ENCODE data around the gene PBX1. TPM values are rescaled to one million over a fixed set of nuclear protein-coding genes. Genes with fewer than 3 reads are reported as not detected.

The PBX1 gene
- total RNA-seq, 2 experiments from 2014 or later = not detected

- Mint-ChIP-seq H3K36me3 (ENCODE audit: low read depth) (no peaks in the 10 kb centered on the region), H3K27ac (no peak overlapping the region), H3K4me3 (no peak overlapping the region), H3K27me3 (no peaks in the 10 kb centered on the region), H3K9me3 (peaks cover 2% of the 10 kb centered on the region), H3K4me1 (ENCODE audit: low read depth) (no peaks in the 10 kb centered on the region)
- no peak for DNase-seq
- TF ChIP-seq, protein P1, sequence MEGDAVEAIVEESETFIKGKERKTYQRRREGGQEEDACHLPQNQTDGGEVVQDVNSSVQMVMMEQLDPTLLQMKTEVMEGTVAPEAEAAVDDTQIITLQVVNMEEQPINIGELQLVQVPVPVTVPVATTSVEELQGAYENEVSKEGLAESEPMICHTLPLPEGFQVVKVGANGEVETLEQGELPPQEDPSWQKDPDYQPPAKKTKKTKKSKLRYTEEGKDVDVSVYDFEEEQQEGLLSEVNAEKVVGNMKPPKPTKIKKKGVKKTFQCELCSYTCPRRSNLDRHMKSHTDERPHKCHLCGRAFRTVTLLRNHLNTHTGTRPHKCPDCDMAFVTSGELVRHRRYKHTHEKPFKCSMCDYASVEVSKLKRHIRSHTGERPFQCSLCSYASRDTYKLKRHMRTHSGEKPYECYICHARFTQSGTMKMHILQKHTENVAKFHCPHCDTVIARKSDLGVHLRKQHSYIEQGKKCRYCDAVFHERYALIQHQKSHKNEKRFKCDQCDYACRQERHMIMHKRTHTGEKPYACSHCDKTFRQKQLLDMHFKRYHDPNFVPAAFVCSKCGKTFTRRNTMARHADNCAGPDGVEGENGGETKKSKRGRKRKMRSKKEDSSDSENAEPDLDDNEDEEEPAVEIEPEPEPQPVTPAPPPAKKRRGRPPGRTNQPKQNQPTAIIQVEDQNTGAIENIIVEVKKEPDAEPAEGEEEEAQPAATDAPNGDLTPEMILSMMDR (IDR thresholded peaks at IDR 0.05) = no peak
- ATAC-seq = no peak
- POLR2A ChIA-PET = no interaction called here
- intact Hi-C loops (cut with micrococcal nuclease) = no loop called here
- CTCF ChIA-PET = no interaction called here
These were observed 342.0 kb downstream of the PBX1 start for GRCh38 chr1:164901031-164901430.

Measured in activated CD8-positive, alpha-beta T cell treated with anti-CD3 and anti-CD28 coated beads for 36 hours (primary cell).